ENCODE data around the gene AFF1.
A peak's percentile ranks its signal among the peaks of the same experiment; 100 is the strongest.

DNA sequence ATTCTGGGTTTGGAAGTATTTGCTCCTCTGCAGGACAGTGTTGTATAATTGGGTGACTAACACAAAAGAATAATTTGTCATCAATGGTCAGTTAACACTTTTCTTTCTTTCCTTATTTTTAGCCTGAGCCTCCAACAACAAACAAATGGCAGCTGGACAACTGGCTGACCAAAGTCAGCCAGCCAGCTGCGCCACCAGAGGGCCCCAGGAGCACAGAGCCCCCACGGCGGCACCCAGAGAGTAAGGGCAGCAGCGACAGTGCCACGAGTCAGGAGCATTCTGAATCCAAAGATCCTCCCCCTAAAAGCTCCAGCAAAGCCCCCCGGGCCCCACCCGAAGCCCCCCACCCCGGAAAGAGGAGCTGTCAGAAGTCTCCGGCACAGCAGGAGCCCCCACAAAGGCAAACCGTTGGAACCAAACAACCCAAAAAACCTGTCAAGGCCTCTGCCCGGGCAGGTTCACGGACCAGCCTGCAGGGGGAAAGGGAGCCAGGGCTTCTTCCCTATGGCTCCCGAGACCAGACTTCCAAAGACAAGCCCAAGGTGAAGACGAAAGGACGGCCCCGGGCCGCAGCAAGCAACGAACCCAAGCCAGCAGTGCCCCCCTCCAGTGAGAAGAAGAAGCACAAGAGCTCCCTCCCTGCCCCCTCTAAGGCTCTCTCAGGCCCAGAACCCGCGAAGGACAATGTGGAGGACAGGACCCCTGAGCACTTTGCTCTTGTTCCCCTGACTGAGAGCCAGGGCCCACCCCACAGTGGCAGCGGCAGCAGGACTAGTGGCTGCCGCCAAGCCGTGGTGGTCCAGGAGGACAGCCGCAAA lies 179.6 kb downstream of the AFF1 start:
- TF ChIP-seq, protein P1, sequence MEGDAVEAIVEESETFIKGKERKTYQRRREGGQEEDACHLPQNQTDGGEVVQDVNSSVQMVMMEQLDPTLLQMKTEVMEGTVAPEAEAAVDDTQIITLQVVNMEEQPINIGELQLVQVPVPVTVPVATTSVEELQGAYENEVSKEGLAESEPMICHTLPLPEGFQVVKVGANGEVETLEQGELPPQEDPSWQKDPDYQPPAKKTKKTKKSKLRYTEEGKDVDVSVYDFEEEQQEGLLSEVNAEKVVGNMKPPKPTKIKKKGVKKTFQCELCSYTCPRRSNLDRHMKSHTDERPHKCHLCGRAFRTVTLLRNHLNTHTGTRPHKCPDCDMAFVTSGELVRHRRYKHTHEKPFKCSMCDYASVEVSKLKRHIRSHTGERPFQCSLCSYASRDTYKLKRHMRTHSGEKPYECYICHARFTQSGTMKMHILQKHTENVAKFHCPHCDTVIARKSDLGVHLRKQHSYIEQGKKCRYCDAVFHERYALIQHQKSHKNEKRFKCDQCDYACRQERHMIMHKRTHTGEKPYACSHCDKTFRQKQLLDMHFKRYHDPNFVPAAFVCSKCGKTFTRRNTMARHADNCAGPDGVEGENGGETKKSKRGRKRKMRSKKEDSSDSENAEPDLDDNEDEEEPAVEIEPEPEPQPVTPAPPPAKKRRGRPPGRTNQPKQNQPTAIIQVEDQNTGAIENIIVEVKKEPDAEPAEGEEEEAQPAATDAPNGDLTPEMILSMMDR (conservative IDR thresholded peaks at IDR 0.05; ENCODE audit: low read length), result 0 out of 2 replicates have a peak, but pooled peaks have one; percentile 25
- TF ChIP-seq EZH2phosphoT487 (IDR thresholded peaks at IDR 0.05; ENCODE audit: borderline replicate concordance, low read depth, low read length), result no peak
